HepG2 (cell line): ENCODE data around the gene EPB41. TPM values are rescaled to one million over a fixed set of nuclear protein-coding genes. Genes with fewer than 3 reads are reported as not detected.

Experiments
- CHCHD3 ChIP-seq: sonication (generic); formaldehyde crosslinking; IDR thresholded peaks from 2 replicates; pipeline ENCODE4 v1.8.0; 2022; ENCODE audit warnings: mild to moderate bottlenecking, missing genetic modification reagents, moderate library complexity
- EHMT2 ChIP-seq: fragments of 200-600 bp; sonication (generic); IDR thresholded peaks from 2 replicates; pipeline ENCODE4 v1.7.0; 2017; ENCODE audit warnings: antibody characterized with exemption, low read depth, low read length, borderline replicate concordance
- FOXA3 ChIP-seq: IDR thresholded peaks from 2 replicates; pipeline ENCODE4 v1.6.1; 2016; ENCODE audit warnings: missing genetic modification reagents, missing compliant biosample characterization
- FOXP4 ChIP-seq: sonication (generic); formaldehyde crosslinking; IDR thresholded peaks from 2 replicates; pipeline ENCODE4 v1.4.0; 2020; ENCODE audit warnings: missing genetic modification reagents
- RFX1 ChIP-seq: fragments of 450-650 bp; IDR thresholded peaks from 2 replicates; pipeline ENCODE4 v1.6.1; 2017
- SNAI1 ChIP-seq: sonication (generic); formaldehyde crosslinking; IDR thresholded peaks from 2 replicates; pipeline ENCODE4 v1.5.0; 2020; ENCODE audit warnings: mild to moderate bottlenecking, missing genetic modification reagents, borderline replicate concordance
- SRSF9 ChIP-seq: fragments of 200-400 bp; formaldehyde crosslinking; IDR thresholded peaks from 2 replicates; pipeline ENCODE4 v1.6.1; 2018; ENCODE audit warnings: borderline replicate concordance, mild to moderate bottlenecking, low read depth, low read length; ENCODE audit not compliant: insufficient read depth, poor library complexity, severe bottlenecking
- SSRP1 ChIP-seq: IDR thresholded peaks from 2 replicates; pipeline ENCODE4 v1.6.1; 2016; ENCODE audit warnings: control low read depth
- ZMYM2 ChIP-seq: sonication (generic); formaldehyde crosslinking; IDR thresholded peaks from 2 replicates; pipeline ENCODE4 v1.8.0; 2022; ENCODE audit warnings: mild to moderate bottlenecking, missing genetic modification reagents
- ZMYM4 ChIP-seq: sonication (generic); formaldehyde crosslinking; IDR thresholded peaks from 2 replicates; pipeline ENCODE4 v1.8.1; 2023; ENCODE audit warnings: mild to moderate bottlenecking, missing genetic modification reagents
- ZNF138 ChIP-seq: sonication (generic); formaldehyde crosslinking; IDR thresholded peaks from 2 replicates; pipeline ENCODE4 v1.5.0; 2020; ENCODE audit warnings: mild to moderate bottlenecking, low read depth, missing genetic modification reagents
- ZNF33A ChIP-seq: sonication (generic); formaldehyde crosslinking; IDR thresholded peaks from 2 replicates; pipeline ENCODE4 v1.5.1; 2020; ENCODE audit warnings: missing genetic modification reagents, mild to moderate bottlenecking, moderate library complexity, borderline replicate concordance
- ZNF354B ChIP-seq: sonication (generic); formaldehyde crosslinking; IDR thresholded peaks from 2 replicates; pipeline ENCODE4 v1.8.0; 2022; ENCODE audit warnings: mild to moderate bottlenecking, missing genetic modification reagents
- ZNF451 ChIP-seq: sonication (generic); formaldehyde crosslinking; IDR thresholded peaks from 2 replicates; pipeline ENCODE4 v1.5.0; 2020; ENCODE audit warnings: mild to moderate bottlenecking, missing genetic modification reagents
- ZNF563 ChIP-seq: sonication (generic); formaldehyde crosslinking; IDR thresholded peaks from 2 replicates; pipeline ENCODE4 v1.8.0; 2022; ENCODE audit warnings: mild to moderate bottlenecking, moderate library complexity, missing genetic modification reagents
- ZNF782 ChIP-seq: sonication (generic); formaldehyde crosslinking; IDR thresholded peaks from 2 replicates; pipeline ENCODE4 v1.4.0; 2020; ENCODE audit warnings: missing genetic modification reagents, mild to moderate bottlenecking, borderline replicate concordance
- polyA plus RNA-seq, 8 experiments: library from polyadenylated mRNA; depleted of rRNA in 3 of 8; stranded (reverse) in 7 of 8; unstranded in 1 of 8; fragments of >200 nt; fragmentation: Illumina TruSeq in 4 of 8; extraction: Trizol in 4 of 8; gene quantifications; 2 replicates each; pipeline versions ENCODE4 v1.2.1 to v1.2.3, GENCODE V29; 2011 to 2016; ENCODE audit warnings: low read depth in 4 of 8, missing spikeins in 1 of 8, mixed read lengths in 1 of 8; ENCODE audit not compliant: insufficient read depth in 1 of 8
- total RNA-seq, 5 experiments: library from RNA; depleted of rRNA; stranded (reverse); fragments of >200 nt; fragmentation: Illumina TruSeq; extraction: Trizol; gene quantifications; 2 replicates each; pipeline ENCODE4 v1.2.3, GENCODE V29; 2016; ENCODE audit warnings: low read depth in 1 of 5
- TF ChIP-seq, protein P1 (sequence below): sonication (generic); formaldehyde crosslinking; IDR thresholded peaks from 2 replicates; pipeline ENCODE4 v1.4.0; 2020; ENCODE audit warnings: low read depth, missing genetic modification reagents
- TF ChIP-seq, protein P2 (sequence below): sonication (generic); formaldehyde crosslinking; IDR thresholded peaks from 2 replicates; pipeline ENCODE4; 2020; ENCODE audit warnings: missing genetic modification reagents, mild to moderate bottlenecking, borderline replicate concordance
- TF ChIP-seq, protein P3 (sequence below): sonication (generic); formaldehyde crosslinking; IDR thresholded peaks from 2 replicates; pipeline ENCODE4 v1.8.1; 2023; ENCODE audit warnings: mild to moderate bottlenecking, inconsistent platforms, moderate library complexity, missing genetic modification reagents, borderline replicate concordance

The EPB41 gene
- total and polyA plus RNA-seq, 2 of the 13 experiments (the other 11 are each of a cell fraction or from before 2014, with no cell fraction given) = 34.5 to 46.7 TPM

DNA sequence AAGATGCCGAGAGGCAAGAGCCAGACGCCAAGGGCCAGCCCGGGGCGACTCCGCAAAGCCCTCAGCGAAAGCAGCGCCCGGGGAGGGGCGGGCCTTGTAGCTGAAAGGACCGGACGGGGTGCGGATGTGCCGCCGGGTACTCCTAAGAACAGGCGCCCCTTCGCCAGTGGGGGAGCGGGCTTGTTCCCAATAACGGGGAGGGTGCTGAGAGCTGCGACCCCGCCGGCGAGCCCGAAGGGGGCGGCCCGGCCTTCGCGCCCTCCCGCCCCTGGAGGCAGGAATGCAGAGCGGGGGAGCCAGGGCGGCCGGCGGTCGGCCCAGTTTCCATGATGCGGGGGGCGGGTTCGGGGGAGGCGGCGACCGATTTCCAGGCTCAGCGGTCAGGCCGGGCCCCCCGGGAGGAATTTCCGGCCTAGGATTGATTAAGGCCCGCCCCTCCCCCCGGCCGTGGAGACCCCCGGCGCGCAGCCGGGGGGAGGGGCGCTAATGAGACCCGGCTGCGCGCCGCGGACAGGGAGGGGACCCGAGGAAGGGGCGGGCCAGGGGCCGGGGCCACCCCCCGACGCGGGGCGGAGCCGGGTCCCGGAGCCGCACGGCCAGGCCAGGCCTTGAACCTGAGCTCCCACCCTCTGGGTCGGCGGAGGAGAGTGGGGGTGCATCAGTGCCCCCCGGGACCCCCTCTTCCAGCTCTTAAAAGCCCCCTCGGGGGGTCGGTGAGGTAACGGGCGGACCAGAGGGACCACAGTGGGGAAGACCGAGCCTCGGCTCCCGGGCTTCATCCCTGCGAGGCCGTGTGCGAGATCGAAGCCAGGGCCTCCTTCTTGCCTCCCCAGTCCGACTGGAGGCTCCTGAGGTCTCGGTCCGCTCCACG lies 210.2 kb downstream of the EPB41 start (continued):
- TF ChIP-seq, protein P1, sequence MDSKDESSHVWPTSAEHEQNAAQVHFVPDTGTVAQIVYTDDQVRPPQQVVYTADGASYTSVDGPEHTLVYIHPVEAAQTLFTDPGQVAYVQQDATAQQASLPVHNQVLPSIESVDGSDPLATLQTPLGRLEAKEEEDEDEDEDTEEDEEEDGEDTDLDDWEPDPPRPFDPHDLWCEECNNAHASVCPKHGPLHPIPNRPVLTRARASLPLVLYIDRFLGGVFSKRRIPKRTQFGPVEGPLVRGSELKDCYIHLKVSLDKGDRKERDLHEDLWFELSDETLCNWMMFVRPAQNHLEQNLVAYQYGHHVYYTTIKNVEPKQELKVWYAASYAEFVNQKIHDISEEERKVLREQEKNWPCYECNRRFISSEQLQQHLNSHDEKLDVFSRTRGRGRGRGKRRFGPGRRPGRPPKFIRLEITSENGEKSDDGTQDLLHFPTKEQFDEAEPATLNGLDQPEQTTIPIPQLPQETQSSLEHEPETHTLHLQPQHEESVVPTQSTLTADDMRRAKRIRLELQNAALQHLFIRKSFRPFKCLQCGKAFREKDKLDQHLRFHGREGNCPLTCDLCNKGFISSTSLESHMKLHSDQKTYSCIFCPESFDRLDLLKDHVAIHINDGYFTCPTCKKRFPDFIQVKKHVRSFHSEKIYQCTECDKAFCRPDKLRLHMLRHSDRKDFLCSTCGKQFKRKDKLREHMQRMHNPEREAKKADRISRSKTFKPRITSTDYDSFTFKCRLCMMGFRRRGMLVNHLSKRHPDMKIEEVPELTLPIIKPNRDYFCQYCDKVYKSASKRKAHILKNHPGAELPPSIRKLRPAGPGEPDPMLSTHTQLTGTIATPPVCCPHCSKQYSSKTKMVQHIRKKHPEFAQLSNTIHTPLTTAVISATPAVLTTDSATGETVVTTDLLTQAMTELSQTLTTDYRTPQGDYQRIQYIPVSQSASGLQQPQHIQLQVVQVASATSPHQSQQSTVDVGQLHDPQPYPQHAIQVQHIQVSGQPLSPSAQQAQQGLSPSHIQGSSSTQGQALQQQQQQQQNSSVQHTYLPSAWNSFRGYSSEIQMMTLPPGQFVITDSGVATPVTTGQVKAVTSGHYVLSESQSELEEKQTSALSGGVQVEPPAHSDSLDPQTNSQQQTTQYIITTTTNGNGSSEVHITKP (CRISPR knock-in tag) = no peak
- TF ChIP-seq ZNF451 (CRISPR knock-in tag) (0 out of 2 replicates have a peak, but pooled peaks have one; percentile 31), FOXP4 (no peak), EHMT2 (no peak), ZNF33A (no peak), ZNF782 (CRISPR knock-in tag) (no peak), SRSF9 (no peak), ZNF563 (no peak), FOXA3 (no peak), CHCHD3 (CRISPR knock-in tag) (no peak), SSRP1 (CRISPR knock-in tag) (no peak), RFX1 (no peak), ZMYM2 (CRISPR knock-in tag) (peak; percentile 48; the same call in 1 of the 2 replicates), ZNF354B (CRISPR knock-in tag) (no peak), SNAI1 (CRISPR knock-in tag) (no peak), ZNF138 (CRISPR knock-in tag) (no peak), ZMYM4 (CRISPR knock-in tag) (no peak)
- TF ChIP-seq, protein P2, sequence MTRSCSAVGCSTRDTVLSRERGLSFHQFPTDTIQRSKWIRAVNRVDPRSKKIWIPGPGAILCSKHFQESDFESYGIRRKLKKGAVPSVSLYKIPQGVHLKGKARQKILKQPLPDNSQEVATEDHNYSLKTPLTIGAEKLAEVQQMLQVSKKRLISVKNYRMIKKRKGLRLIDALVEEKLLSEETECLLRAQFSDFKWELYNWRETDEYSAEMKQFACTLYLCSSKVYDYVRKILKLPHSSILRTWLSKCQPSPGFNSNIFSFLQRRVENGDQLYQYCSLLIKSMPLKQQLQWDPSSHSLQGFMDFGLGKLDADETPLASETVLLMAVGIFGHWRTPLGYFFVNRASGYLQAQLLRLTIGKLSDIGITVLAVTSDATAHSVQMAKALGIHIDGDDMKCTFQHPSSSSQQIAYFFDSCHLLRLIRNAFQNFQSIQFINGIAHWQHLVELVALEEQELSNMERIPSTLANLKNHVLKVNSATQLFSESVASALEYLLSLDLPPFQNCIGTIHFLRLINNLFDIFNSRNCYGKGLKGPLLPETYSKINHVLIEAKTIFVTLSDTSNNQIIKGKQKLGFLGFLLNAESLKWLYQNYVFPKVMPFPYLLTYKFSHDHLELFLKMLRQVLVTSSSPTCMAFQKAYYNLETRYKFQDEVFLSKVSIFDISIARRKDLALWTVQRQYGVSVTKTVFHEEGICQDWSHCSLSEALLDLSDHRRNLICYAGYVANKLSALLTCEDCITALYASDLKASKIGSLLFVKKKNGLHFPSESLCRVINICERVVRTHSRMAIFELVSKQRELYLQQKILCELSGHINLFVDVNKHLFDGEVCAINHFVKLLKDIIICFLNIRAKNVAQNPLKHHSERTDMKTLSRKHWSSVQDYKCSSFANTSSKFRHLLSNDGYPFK (CRISPR knock-in tag) = no peak
- TF ChIP-seq, protein P3, sequence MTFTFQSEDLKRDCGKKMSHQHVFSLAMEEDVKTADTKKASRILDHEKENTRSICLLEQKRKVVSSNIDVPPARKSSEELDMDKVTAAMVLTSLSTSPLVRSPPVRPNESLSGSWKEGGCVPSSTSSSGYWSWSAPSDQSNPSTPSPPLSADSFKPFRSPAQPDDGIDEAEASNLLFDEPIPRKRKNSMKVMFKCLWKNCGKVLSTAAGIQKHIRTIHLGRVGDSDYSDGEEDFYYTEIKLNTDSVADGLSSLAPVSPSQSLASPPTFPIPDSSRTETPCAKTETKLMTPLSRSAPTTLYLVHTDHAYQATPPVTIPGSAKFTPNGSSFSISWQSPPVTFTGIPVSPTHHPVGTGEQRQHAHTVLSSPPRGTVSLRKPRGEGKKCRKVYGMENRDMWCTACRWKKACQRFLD (CRISPR knock-in tag) = no peak
